Transverse colon (tissue), 4 donors: ENCODE data around the gene CTDNEP1. TPM values are rescaled to one million over a fixed set of nuclear protein-coding genes. Genes with fewer than 3 reads are reported as not detected.
"Not testable (repeated sequence)": the region's sequence is repeated elsewhere in the genome, so short reads cannot be mapped to it uniquely, and the experiment has no call there.

Source experiments
- DNase-seq: peaks from one replicate; pipeline ENCODE4 v3.0.0-alpha.2; 2019
- H3K27ac ChIP-seq, 4 donors: fragments of 200-600 bp; sonication (generic); 2 replicates each; pipeline ENCODE4 v1.5.1; 2016 to 2018; ENCODE audit warnings: inconsistent platforms in 4 of 4
- H3K27me3 ChIP-seq: fragments of 200-600 bp; sonication (generic); 2 replicates; pipeline ENCODE4 v1.5.1; 2017; ENCODE audit warnings: inconsistent platforms
- H3K36me3 ChIP-seq, 4 donors: fragments of 200-600 bp; sonication (generic); 2 replicates each; pipeline ENCODE4 v1.5.1; 2017 to 2019; ENCODE audit warnings: inconsistent platforms in 4 of 4
- H3K4me1 ChIP-seq, 4 donors: fragments of 200-600 bp; sonication (generic); 2 replicates each; pipeline ENCODE4 v1.5.1; 2017 to 2020; ENCODE audit warnings: inconsistent platforms in 4 of 4
- H3K4me3 ChIP-seq, 4 donors: fragments of 200-600 bp; sonication (generic); 1 replicate in 1 of 4; 2 replicates in 3 of 4; pipeline versions ENCODE4 v1.5.1 to v1.6.1; 2017 to 2019; ENCODE audit warnings: inconsistent platforms in 4 of 4
- H3K9me3 ChIP-seq, 2 donors: fragments of 200-600 bp; sonication (generic); 2 replicates each; pipeline ENCODE4 v1.5.1; 2017 to 2019; ENCODE audit warnings: inconsistent platforms in 2 of 2
- EP300 ChIP-seq: sonication (generic); formaldehyde crosslinking; IDR thresholded peaks from one replicate; pipeline ENCODE4 v1.6.1; 2017; ENCODE audit warnings: antibody characterized with exemption, low read depth
- POLR2A ChIP-seq: fragments of 450-650 bp; IDR thresholded peaks from one replicate; pipeline ENCODE4 v1.6.1; 2016; ENCODE audit warnings: antibody characterized with exemption, mild to moderate bottlenecking, moderate library complexity
- POLR2AphosphoS5 ChIP-seq, 3 donors: sonication (generic); formaldehyde crosslinking; IDR thresholded peaks; one replicate each; pipeline ENCODE4 v1.6.1; 2016; ENCODE audit warnings: antibody characterized with exemption in 3 of 3
- WGBS, 2 donors: methylation state at CpG; one replicate each; pipeline ENCODE4 v1.1.5; 2018; ENCODE audit warnings: low coverage in 1 of 2; 5-methylcytosine and 5-hydroxymethylcytosine counted together
- in situ Hi-C, 4 donors: fragments of 200-750 bp; cut with MboI; loops; one replicate each; pipeline versions ENCODE4 v1.15.0 to v1.15.1; 2017; ENCODE audit warnings: low sequenced_read_pairs in 3 of 4, low pct_ligation_motif_present in 1 of 4, low pct_unique_long_range_greater_than_20kb in 1 of 4
- intact Hi-C: fragments of 100-400 bp; cut with DNase I; formaldehyde crosslinking; loops from one replicate; pipeline ENCODE4 v1.15.1; 2023; ENCODE audit warnings: low total_unique reads
- total RNA-seq, 4 donors: library from RNA; depleted of rRNA; stranded (reverse); fragments of >200 nt; gene quantifications; one replicate each; pipeline ENCODE4 v1.1.0, GENCODE V29; 2016
- TF ChIP-seq, protein P1 (sequence below), 5 experiments: fragments of 200-600 bp in 3 of 5; fragments of 450-650 bp in 2 of 5; sonication (generic) in 3 of 5; IDR thresholded peaks; 1 replicate in 2 of 5; 2 replicates in 3 of 5; pipeline ENCODE4 v1.5.1; 2016 to 2017; ENCODE audit warnings: antibody characterized with exemption in 5 of 5, inconsistent platforms in 3 of 5, mild to moderate bottlenecking in 2 of 5, moderate library complexity in 1 of 5

The CTDNEP1 gene
- total RNA-seq, 4 donors from 2014 or later: 52.3 to 113 (median 60.4) TPM

- H3K4me1 ChIP-seq: peaks cover 14 to 37% (median 35%) of the 10 kb centered on the region in 4 donors
- no peak overlapping the region for H3K4me3 ChIP-seq
- DNase-seq: no peak
- in situ Hi-C loops: loop anchor here in 1 of 4 donors (25.0 kb wide), 1 partner anchor 889 kb away; no protein-coding TSS in a partner anchor
- H3K36me3 ChIP-seq: peaks cover 0 to 27% (median 13%) of the 10 kb centered on the region in 4 donors
- no peak overlapping the region for H3K27ac ChIP-seq
- H3K27me3 ChIP-seq: no peaks in the 10 kb centered on the region
- intact Hi-C loops: no loop called here
- TF ChIP-seq POLR2AphosphoS5 (IDR thresholded peaks at IDR 0.05) (no peak), POLR2A (no peak), EP300 (no peak)
- TF ChIP-seq, protein P1, sequence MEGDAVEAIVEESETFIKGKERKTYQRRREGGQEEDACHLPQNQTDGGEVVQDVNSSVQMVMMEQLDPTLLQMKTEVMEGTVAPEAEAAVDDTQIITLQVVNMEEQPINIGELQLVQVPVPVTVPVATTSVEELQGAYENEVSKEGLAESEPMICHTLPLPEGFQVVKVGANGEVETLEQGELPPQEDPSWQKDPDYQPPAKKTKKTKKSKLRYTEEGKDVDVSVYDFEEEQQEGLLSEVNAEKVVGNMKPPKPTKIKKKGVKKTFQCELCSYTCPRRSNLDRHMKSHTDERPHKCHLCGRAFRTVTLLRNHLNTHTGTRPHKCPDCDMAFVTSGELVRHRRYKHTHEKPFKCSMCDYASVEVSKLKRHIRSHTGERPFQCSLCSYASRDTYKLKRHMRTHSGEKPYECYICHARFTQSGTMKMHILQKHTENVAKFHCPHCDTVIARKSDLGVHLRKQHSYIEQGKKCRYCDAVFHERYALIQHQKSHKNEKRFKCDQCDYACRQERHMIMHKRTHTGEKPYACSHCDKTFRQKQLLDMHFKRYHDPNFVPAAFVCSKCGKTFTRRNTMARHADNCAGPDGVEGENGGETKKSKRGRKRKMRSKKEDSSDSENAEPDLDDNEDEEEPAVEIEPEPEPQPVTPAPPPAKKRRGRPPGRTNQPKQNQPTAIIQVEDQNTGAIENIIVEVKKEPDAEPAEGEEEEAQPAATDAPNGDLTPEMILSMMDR (IDR thresholded peaks at IDR 0.05): no peak
- no peaks in the 10 kb centered on the region for H3K9me3 ChIP-seq
- 79% methylated on average over 4 of the region's 4 CpGs; no CpG with 5 or more reads in 1 of the 2 donors for WGBS, 2 donors
Observed at GRCh38 chr17:7248796-7249195, 2.7 kb downstream of the CTDNEP1 start.

DNA sequence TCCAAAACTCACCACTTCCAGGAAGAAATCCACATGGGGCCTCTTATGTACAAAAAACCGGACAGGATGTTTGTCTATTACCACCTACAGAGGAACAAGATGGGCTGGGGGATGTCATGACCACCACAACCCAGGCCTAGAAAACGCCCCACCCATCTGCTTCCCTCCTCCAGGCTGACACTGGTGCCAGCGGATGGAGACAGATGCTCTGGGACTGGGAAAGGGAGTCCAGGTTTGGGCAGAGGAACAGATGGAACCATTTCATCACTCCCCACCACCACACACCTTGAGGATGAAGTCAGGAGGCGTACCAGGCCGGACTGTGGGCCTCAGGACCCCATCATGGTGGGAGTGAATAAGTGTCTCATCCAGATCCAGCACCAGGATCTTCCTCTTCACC lies 4.8 kb downstream of the CTDNEP1 start:
- in situ Hi-C loops: loop anchor here in 1 of 4 donors (25.0 kb wide), 1 partner anchor 891 kb away; no protein-coding TSS in a partner anchor
- Histone ChIP-seq H3K27me3 (no peaks in the 10 kb centered on the region), H3K27ac (no peak overlapping the region), H3K4me1 (peaks cover 14 to 35% (median 31%) of the 10 kb centered on the region in 4 donors), H3K4me3 (no peak overlapping the region), H3K9me3 (no peaks in the 10 kb centered on the region), H3K36me3 (peaks cover 0 to 27% (median 13%) of the 10 kb centered on the region in 4 donors)
- intact Hi-C loops: no loop called here
- DNase-seq: no peak
- TF ChIP-seq POLR2A: no peak
- WGBS, 2 donors: 82 to 92% methylated on average over 2 to 5 of the region's 5 CpGs

DNA sequence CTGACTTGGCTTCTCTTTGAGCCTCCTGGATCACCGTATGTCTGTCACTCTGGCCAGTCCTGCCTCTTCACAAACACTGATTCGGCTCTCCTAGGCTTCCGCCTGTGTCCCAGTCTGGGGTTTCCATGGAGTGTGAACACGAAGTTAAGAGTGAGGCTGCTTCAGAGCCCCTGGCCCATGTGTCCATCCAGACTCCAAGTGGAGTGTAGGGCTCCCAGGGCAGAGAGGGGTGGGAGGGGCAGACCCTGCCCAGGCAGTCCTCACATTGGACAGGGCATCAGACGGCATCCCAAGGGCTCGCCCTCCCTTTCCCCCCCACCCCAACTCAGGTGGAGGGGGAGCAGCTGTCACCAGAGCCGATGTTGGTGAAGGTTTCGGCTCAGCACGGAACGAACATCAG lies 7.7 kb downstream of the CTDNEP1 start:
- intact Hi-C loops: loop anchor here (5.0 kb wide), 1 partner anchor 598 kb away; no protein-coding TSS in a partner anchor
- not testable (repeated sequence) for H3K27me3 ChIP-seq, DNase-seq, H3K9me3 ChIP-seq
- H3K27ac ChIP-seq: peak overlapping the region; percentile 91 to 99 (median 98)
- in situ Hi-C loops: loop anchor here in 1 of 4 donors (25.0 kb wide), 1 partner anchor 893 kb away; no protein-coding TSS in a partner anchor
- WGBS, 2 donors: 80% methylated on average over 10 of the region's 10 CpGs; no CpG with 5 or more reads in 1 of the 2 donors
- H3K4me3 ChIP-seq: peak overlapping the region in 1 of 4 donors; percentile 95
- H3K36me3 ChIP-seq: peaks cover 0 to 35% (median 17%) of the 10 kb centered on the region in 4 donors
- peaks cover 18 to 34% (median 29%) of the 10 kb centered on the region in 4 donors for H3K4me1 ChIP-seq

DNA sequence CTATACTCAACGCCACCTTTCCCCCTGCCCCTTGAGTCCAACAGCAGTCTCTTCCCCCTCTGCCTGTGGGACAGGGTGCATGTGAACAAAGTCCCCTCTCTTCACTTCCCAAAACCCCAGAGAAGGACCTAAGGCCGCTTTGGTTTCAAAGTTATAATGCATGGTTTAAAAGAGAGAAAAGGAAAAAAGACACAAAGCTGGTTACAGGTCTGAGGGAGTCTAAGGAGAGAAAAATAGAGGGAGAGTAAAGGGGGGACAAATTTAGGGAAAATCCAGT lies 8.1 kb downstream of the CTDNEP1 start:
- Histone ChIP-seq H3K36me3 (peaks cover 0 to 35% (median 17%) of the 10 kb centered on the region in 4 donors), H3K9me3 (no peaks in the 10 kb centered on the region), H3K27ac (peak overlapping the region; percentile 91 to 99 (median 98)), H3K4me1 (peaks cover 18 to 30% (median 26%) of the 10 kb centered on the region in 4 donors), H3K4me3 (peak overlapping the region; percentile 38 to 95 (median 72)), H3K27me3 (no peaks in the 10 kb centered on the region)
- TF ChIP-seq POLR2A: no peak
- TF ChIP-seq, protein P1 (IDR thresholded peaks at IDR 0.05): peak in 1 of 5 experiments; percentile 23
- in situ Hi-C loops (loop anchor here in 1 of 4 donors (25.0 kb wide), 1 partner anchor 894 kb away; no protein-coding TSS in a partner anchor), intact Hi-C loops (loop anchor here (5.0 kb wide), 1 partner anchor 599 kb away; no protein-coding TSS in a partner anchor)
- WGBS, 2 donors: 17 to 32% methylated on average over 2 of the region's 2 CpGs
- no peak for DNase-seq

- Histone ChIP-seq H3K9me3 (no peaks in the 10 kb centered on the region), H3K4me3 (peak overlapping the region; percentile 38 to 95 (median 72)), H3K36me3 (peaks cover 0 to 35% (median 17%) of the 10 kb centered on the region in 4 donors), H3K27me3 (no peaks in the 10 kb centered on the region), H3K4me1 (peaks cover 18 to 29% (median 26%) of the 10 kb centered on the region in 4 donors), H3K27ac (peak overlapping the region; percentile 91 to 99 (median 98))
- in situ Hi-C loops: loop anchor here in 1 of 4 donors (25.0 kb wide), 1 partner anchor 894 kb away; no protein-coding TSS in a partner anchor
- peak; percentile 97 for DNase-seq
- 0 to 1% methylated on average over 7 to 47 of the region's 49 CpGs for WGBS, 2 donors
- TF ChIP-seq POLR2A (peak; percentile 79), POLR2AphosphoS5 (IDR thresholded peaks at IDR 0.05) (peak; percentile 90 to 95 (median 91)), EP300 (peak; percentile 60)
- TF ChIP-seq, protein P1 (IDR thresholded peaks at IDR 0.05): peak in 2 of 5 experiments; percentile 4 to 39
- intact Hi-C loops: loop anchor here (5.0 kb wide), 1 partner anchor 599 kb away; no protein-coding TSS in a partner anchor
Observed at GRCh38 chr17:7242717-7243452, 8.6 kb downstream of the CTDNEP1 start.
